GM23338 (cell line): ENCODE measurements around the gene SCFD2. TPM values are rescaled to one million over a fixed set of nuclear protein-coding genes. Genes with fewer than 3 reads are reported as not detected.

ENCODE experiments used
- ATAC-seq: fragments of 200-7000 bp; cut with Tn5 transposase; 3 replicates; pipeline ENCODE4 v1.9.1; 2020
- DNase-seq: peaks from one replicate; pipeline ENCODE4 v3.0.0-alpha.2; 2015; ENCODE audit warnings: low spot score
- H2AFZ ChIP-seq: fragments of 200-600 bp; sonication (generic); 2 replicates; pipeline ENCODE4 v1.8.0; 2016; ENCODE audit warnings: antibody characterized with exemption, mild to moderate bottlenecking, moderate library complexity
- H3F3A ChIP-seq: fragments of 200-600 bp; sonication (generic); replicated peaks from 2 replicates; pipeline ENCODE4 v1.8.0; 2017; ENCODE audit warnings: antibody characterized with exemption, mixed run types, low read depth
- H3K27ac ChIP-seq: fragments of 200-600 bp; sonication (generic); 2 replicates; pipeline ENCODE4 v1.6.1; 2016; ENCODE audit warnings: low read depth
- H3K27me3 ChIP-seq: fragments of 200-600 bp; sonication (generic); 2 replicates; pipeline ENCODE4 v1.8.0; 2016; ENCODE audit warnings: mild to moderate bottlenecking, mixed run types, moderate library complexity; ENCODE audit not compliant: insufficient read depth
- H3K36me3 ChIP-seq: fragments of 200-600 bp; sonication (generic); 2 replicates; pipeline ENCODE4 v1.8.0; 2016; ENCODE audit warnings: mild to moderate bottlenecking; ENCODE audit not compliant: insufficient read depth
- H3K4me1 ChIP-seq: fragments of 200-600 bp; sonication (generic); 2 replicates; pipeline ENCODE4 v1.8.0; 2016; ENCODE audit warnings: mild to moderate bottlenecking, moderate library complexity; ENCODE audit not compliant: insufficient read depth
- H3K4me2 ChIP-seq: fragments of 200-600 bp; sonication (generic); 2 replicates; pipeline ENCODE4 v1.7.1; 2017; ENCODE audit warnings: mixed run types
- H3K4me3 ChIP-seq: fragments of 200-600 bp; sonication (generic); 2 replicates; pipeline ENCODE4 v1.6.1; 2016; ENCODE audit warnings: mixed run types
- H3K79me2 ChIP-seq: fragments of 200-600 bp; sonication (generic); replicated peaks from 2 replicates; pipeline ENCODE4 v1.8.0; 2017; ENCODE audit warnings: mild to moderate bottlenecking; ENCODE audit not compliant: insufficient read depth
- H3K9me2 ChIP-seq: fragments of 200-600 bp; sonication (generic); 2 replicates; pipeline ENCODE4 v1.8.0; 2017; ENCODE audit not compliant: insufficient read depth
- H4K20me1 ChIP-seq: fragments of 200-600 bp; sonication (generic); replicated peaks from 2 replicates; pipeline ENCODE4 v1.8.0; 2017; ENCODE audit warnings: mild to moderate bottlenecking; ENCODE audit not compliant: insufficient read depth
- H3K27ac Mint-ChIP-seq: 2 replicates; pipeline ENCODE4 v1.8.0; 2020; ENCODE audit warnings: inconsistent platforms, mild to moderate bottlenecking, moderate library complexity, mixed read lengths
- H3K27me3 Mint-ChIP-seq: 3 replicates; pipeline ENCODE4 v1.8.0; 2022; ENCODE audit warnings: low read depth, mild to moderate bottlenecking, moderate library complexity, mixed read lengths, inconsistent platforms; ENCODE audit not compliant: insufficient read depth, poor library complexity
- H3K36me3 Mint-ChIP-seq: 3 replicates; pipeline ENCODE4 v1.8.0; 2021; ENCODE audit warnings: low read depth, mild to moderate bottlenecking, inconsistent platforms, moderate library complexity, mixed read lengths
- H3K4me1 Mint-ChIP-seq: 3 replicates; pipeline ENCODE4 v1.8.0; 2020; ENCODE audit warnings: mild to moderate bottlenecking, inconsistent platforms, mixed read lengths
- H3K4me3 Mint-ChIP-seq: 3 replicates; pipeline ENCODE4 v1.8.0; 2021; ENCODE audit warnings: moderate library complexity, mild to moderate bottlenecking, inconsistent platforms, mixed read lengths
- H3K9me3 Mint-ChIP-seq: 3 replicates; pipeline ENCODE4 v1.8.0; 2020; ENCODE audit warnings: moderate library complexity, mild to moderate bottlenecking, inconsistent platforms, mixed read lengths
- CREB1 ChIP-seq: fragments of 250-450 bp; sonication (Bioruptor Pico); IDR thresholded peaks from 2 replicates; pipeline ENCODE4 v1.5.0; 2020; ENCODE audit warnings: low read depth, mild to moderate bottlenecking, moderate library complexity
- CTCF ChIP-seq, 2 experiments: fragments of 200-600 bp in 1 of 2; sonication (generic) in 1 of 2; conservative IDR thresholded peaks; 2 replicates each; pipeline versions ENCODE4 v1.5.1 to v1.6.1; 2016 to 2017; ENCODE audit warnings: antibody characterized with exemption in 2 of 2, low read depth in 2 of 2, mild to moderate bottlenecking in 2 of 2, moderate library complexity in 1 of 2
- EZH2 ChIP-seq: fragments of 200-600 bp; sonication (generic); IDR thresholded peaks from one replicate; pipeline ENCODE4 v1.8.0; 2017; ENCODE audit warnings: antibody characterized with exemption, mild to moderate bottlenecking, low read depth; ENCODE audit not compliant: unreplicated experiment
- EZH2phosphoT487 ChIP-seq: fragments of 200-600 bp; sonication (generic); IDR thresholded peaks from one replicate; pipeline ENCODE4 v1.8.1; 2018; ENCODE audit warnings: antibody characterized with exemption; ENCODE audit not compliant: unreplicated experiment
- NANOG ChIP-seq: IDR thresholded peaks from 2 replicates; pipeline ENCODE4 v1.6.1; 2016; ENCODE audit warnings: antibody characterized with exemption, borderline replicate concordance
- STAT1 ChIP-seq: IDR thresholded peaks from one replicate; pipeline ENCODE4 v1.6.1; 2016; ENCODE audit warnings: antibody characterized with exemption; ENCODE audit not compliant: unreplicated experiment
- ZNF114 ChIP-seq: fragments of 250-450 bp; sonication (Bioruptor Pico); IDR thresholded peaks from 2 replicates; pipeline ENCODE4 v1.5.0; 2020; ENCODE audit warnings: mild to moderate bottlenecking, moderate library complexity
- ZNF331 ChIP-seq: fragments of 250-450 bp; sonication (Bioruptor Pico); IDR thresholded peaks from 2 replicates; pipeline ENCODE4 v1.5.0; 2020; ENCODE audit warnings: low read depth, mild to moderate bottlenecking, moderate library complexity
- ZNF462 ChIP-seq: fragments of 250-450 bp; sonication (Bioruptor Pico); IDR thresholded peaks from 2 replicates; pipeline ENCODE4 v1.5.0; 2020; ENCODE audit warnings: mild to moderate bottlenecking, moderate library complexity
- polyA plus RNA-seq: library from polyadenylated mRNA; unstranded; fragments of >200 nt; fragmentation: Nextera tagmentation; extraction: Ambion mirVana; gene quantifications from 2 replicates; pipeline ENCODE4 v1.2.1, GENCODE V29; 2016
- total RNA-seq: library from RNA; depleted of rRNA; stranded (reverse); fragments of >200 nt; shearing (Covaris generic); gene quantifications from 2 replicates; pipeline ENCODE4 v1.2.3, GENCODE V29; 2014

Gene SCFD2
- total and polyA plus RNA-seq, 2 experiments from 2014 or later = 5.7 to 17.5 TPM

- Mint-ChIP-seq H3K27ac (no peak overlapping the region), H3K4me3 (no peak overlapping the region), H3K4me1 (peaks cover 11% of the 10 kb centered on the region), H3K27me3 (peaks cover 4% of the 10 kb centered on the region), H3K36me3 (peaks cover 39% of the 10 kb centered on the region), H3K9me3 (peaks cover 32% of the 10 kb centered on the region)
- DNase-seq = no peak
- Histone ChIP-seq H3K4me2 (no peak overlapping the region), H3K36me3 (no peaks in the 10 kb centered on the region), H3K4me1 (peaks cover 4% of the 10 kb centered on the region), H3K4me3 (no peak overlapping the region), H3K79me2 (no peaks in the 10 kb centered on the region), H2AFZ (peak overlapping the region; percentile 53; the same call in 1 of the 2 replicates), H3F3A (no peaks in the 10 kb centered on the region), H3K27ac (no peak overlapping the region), H3K9me2 (peaks cover 10% of the 10 kb centered on the region), H4K20me1 (no peaks in the 10 kb centered on the region), H3K27me3 (no peaks in the 10 kb centered on the region)
- no peak for ATAC-seq
- TF ChIP-seq CTCF (conservative IDR thresholded peaks at IDR 0.05; ENCODE audit: low read depth in 2 of 2) (no peak), CREB1 (no peak), ZNF462 (CRISPR knock-in tag) (no peak), STAT1 (no peak), EZH2phosphoT487 (no peak), NANOG (no peak), ZNF114 (no peak), EZH2 (no peak), ZNF331 (no peak)
These were observed 481.9 kb downstream of the SCFD2 start for GRCh38 chr4:52883707-52884669.
